GM18507 (cell line): ENCODE data around the gene OTOG.

Experiments used
- DNase-seq: peaks from one replicate; pipeline ENCODE4 v3.0.0; 2011; ENCODE audit warnings: low read depth; ENCODE audit not compliant: insufficient read length; ENCODE audit errors: extremely low spot score
- FAIRE-seq: peaks from 2 replicates; lab custom pipeline; 2011; peaks lifted over from hg19 to GRCh38; lab: Jason Lieb, UNC

Gene OTOG

GRCh38 chr11:17639091-17639490 lies 92.0 kb downstream of the OTOG start:
- FAIRE-seq (no peak), DNase-seq (no peak)

- no peak for FAIRE-seq
These were observed 92.7 kb downstream of the OTOG start for GRCh38 chr11:17639781-17640180.

GRCh38 chr11:17640493-17641164 lies 93.6 kb downstream of the OTOG start:
- DNase-seq (no peak), FAIRE-seq (no peak)

More at GRCh38 chr11:17639781-17640180, 92.7 kb downstream of the OTOG start:
- DNase-seq: no peak

- FAIRE-seq (no peak), DNase-seq (no peak)
These were observed 94.8 kb downstream of the OTOG start for GRCh38 chr11:17641792-17642350.

- FAIRE-seq: no peak
- DNase-seq: no peak
These were observed 95.3 kb downstream of the OTOG start for GRCh38 chr11:17642370-17642769.

GRCh38 chr11:17642980-17643379 lies 95.9 kb downstream of the OTOG start:
- FAIRE-seq (no peak), DNase-seq (no peak)

GRCh38 chr11:17643506-17644405 lies 96.7 kb downstream of the OTOG start:
- no peak for DNase-seq
- no peak for FAIRE-seq

GRCh38 chr11:17645190-17645970 lies 98.3 kb downstream of the OTOG start:
- FAIRE-seq: no peak

GRCh38 chr11:17646451-17647145 lies 99.5 kb downstream of the OTOG start:
- no peak for DNase-seq
- FAIRE-seq: no peak

More at GRCh38 chr11:17645190-17645970, 98.3 kb downstream of the OTOG start:
- DNase-seq: no peak

- no peak for DNase-seq
- no peak for FAIRE-seq
These were observed 101.5 kb downstream of the OTOG start for GRCh38 chr11:17648528-17648927.

- no peak for FAIRE-seq
- DNase-seq: no peak
These were observed 102.2 kb downstream of the OTOG start for GRCh38 chr11:17649261-17649660.

- DNase-seq (no peak), FAIRE-seq (no peak)
These were observed 102.6 kb downstream of the OTOG start for GRCh38 chr11:17649696-17650095.

- DNase-seq (no peak), FAIRE-seq (no peak)
These were observed 103.3 kb downstream of the OTOG start for GRCh38 chr11:17650127-17650911.

- DNase-seq: no peak
- FAIRE-seq: no peak
These were observed 104.0 kb downstream of the OTOG start for GRCh38 chr11:17651061-17651460.

GRCh38 chr11:17651681-17652080 lies 104.6 kb downstream of the OTOG start:
- no peak for DNase-seq
- no peak for FAIRE-seq

- no peak for FAIRE-seq
- DNase-seq: no peak
These were observed 105.5 kb downstream of the OTOG start for GRCh38 chr11:17652556-17652955.

- FAIRE-seq: no peak
- no peak for DNase-seq
These were observed 106.6 kb downstream of the OTOG start for GRCh38 chr11:17653611-17654010.

- DNase-seq (no peak), FAIRE-seq (no peak)
These were observed 108.6 kb downstream of the OTOG start for GRCh38 chr11:17655682-17656081.
